AG08395 (cell line): ENCODE results near the gene RAD51B.
"Not testable (repeated sequence)": the region's sequence is repeated elsewhere in the genome, so short reads cannot be mapped to it uniquely, and the experiment has no call there.

Source experiments
- DNase-seq: peaks from one replicate; pipeline ENCODE4 v3.0.0; 2012; ENCODE audit warnings: mixed read lengths, low spot score

Gene RAD51B

GRCh38 chr14:67949771-67950170 is 130.2 kb downstream of the RAD51B start:
- DNase-seq, result no peak

- no peak for DNase-seq
These were observed 130.8 kb downstream of the RAD51B start for GRCh38 chr14:67950386-67950785.

GRCh38 chr14:67951529-67952135 is 132.1 kb downstream of the RAD51B start:
- peak; percentile 26 for DNase-seq

- DNase-seq, result no peak
These were observed 132.8 kb downstream of the RAD51B start for GRCh38 chr14:67952381-67952780.

- DNase-seq, result no peak
These were observed 133.2 kb downstream of the RAD51B start for GRCh38 chr14:67952786-67953185.

GRCh38 chr14:67955261-67955660 is 135.7 kb downstream of the RAD51B start:
- no peak for DNase-seq

- DNase-seq, result no peak
These were observed 138.4 kb downstream of the RAD51B start for GRCh38 chr14:67957946-67958345.

- no peak for DNase-seq
These were observed 142.1 kb downstream of the RAD51B start for GRCh38 chr14:67961676-67962075.

- no peak for DNase-seq
These were observed 142.7 kb downstream of the RAD51B start for GRCh38 chr14:67962215-67962644.

GRCh38 chr14:67963545-67963944 is 144.0 kb downstream of the RAD51B start:
- no peak for DNase-seq

- DNase-seq, result peak; percentile 41
These were observed 144.6 kb downstream of the RAD51B start for GRCh38 chr14:67963960-67964812.

- DNase-seq, result no peak
These were observed 146.1 kb downstream of the RAD51B start for GRCh38 chr14:67965696-67966095.

GRCh38 chr14:67967206-67967605 is 147.6 kb downstream of the RAD51B start:
- no peak for DNase-seq

- DNase-seq, result not testable (repeated sequence)
These were observed 148.4 kb downstream of the RAD51B start for GRCh38 chr14:67967970-67968369.

GRCh38 chr14:67970923-67971322 is 151.3 kb downstream of the RAD51B start:
- DNase-seq, result no peak

- DNase-seq, result no peak
These were observed 152.3 kb downstream of the RAD51B start for GRCh38 chr14:67971627-67972625.

- no peak for DNase-seq
These were observed 153.9 kb downstream of the RAD51B start for GRCh38 chr14:67973436-67973835.

- DNase-seq, result no peak
These were observed 155.9 kb downstream of the RAD51B start for GRCh38 chr14:67975470-67975869.

- no peak for DNase-seq
These were observed 158.0 kb downstream of the RAD51B start for GRCh38 chr14:67977434-67978034.

GRCh38 chr14:67978749-67979148 is 159.2 kb downstream of the RAD51B start:
- no peak for DNase-seq

- DNase-seq, result no peak
These were observed 163.4 kb downstream of the RAD51B start for GRCh38 chr14:67982711-67983608.
